Glomerular visceral epithelial cell (primary cell): ENCODE data around the gene OR8U1.
"Not testable (repeated sequence)": the region's sequence is repeated elsewhere in the genome, so short reads cannot be mapped to it uniquely, and the experiment has no call there.

Experiments
- DNase-seq: peaks from one replicate; pipeline ENCODE4 v3.0.0-alpha.2; 2016; ENCODE audit errors: extremely low spot score

Gene OR8U1

GRCh38 chr11:56375324-56375723, at the start of gene OR8U1:
Gene OR8U1, plus strand, starts transcription at chr11:56375624. Its CDS starts 0 bp downstream, at chr11:56375624.
- DNase-seq, result no peak

DNA sequence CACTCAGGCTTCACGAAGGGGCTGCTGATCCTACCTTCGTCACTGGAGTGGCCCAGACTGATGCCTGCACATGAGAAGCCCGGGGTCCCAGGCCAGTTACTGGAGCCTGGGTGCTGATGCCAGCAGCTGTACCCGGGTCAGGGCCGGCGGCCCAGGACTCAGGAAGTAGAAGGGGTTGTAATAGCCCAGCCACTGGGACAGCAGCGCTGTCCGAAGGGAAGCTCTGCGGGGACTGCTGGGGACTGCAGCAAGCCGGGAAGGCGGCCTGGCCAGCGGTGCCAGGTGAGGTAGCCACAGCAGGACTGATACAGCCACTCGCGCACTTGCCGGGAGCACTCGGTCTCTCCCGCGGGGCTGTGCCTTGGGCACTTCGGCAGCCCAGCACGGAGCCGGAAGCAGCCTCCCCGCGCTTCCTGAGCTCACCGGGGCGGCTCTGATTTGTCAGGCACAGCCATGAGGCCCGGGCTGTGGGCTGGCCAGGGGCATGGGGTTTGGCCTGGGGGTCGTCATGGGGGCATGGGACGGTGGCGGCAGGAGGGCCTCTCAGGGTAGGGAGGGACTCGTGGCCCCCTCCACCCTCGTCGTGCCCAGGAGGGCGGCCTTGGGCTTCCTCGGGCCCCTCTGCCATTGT, 43.4 kb upstream of the OR8U1 start:
- DNase-seq, result no peak

GRCh38 chr11:56333156-56333555, 42.3 kb upstream of the OR8U1 start:
- DNase-seq, result no peak

DNA sequence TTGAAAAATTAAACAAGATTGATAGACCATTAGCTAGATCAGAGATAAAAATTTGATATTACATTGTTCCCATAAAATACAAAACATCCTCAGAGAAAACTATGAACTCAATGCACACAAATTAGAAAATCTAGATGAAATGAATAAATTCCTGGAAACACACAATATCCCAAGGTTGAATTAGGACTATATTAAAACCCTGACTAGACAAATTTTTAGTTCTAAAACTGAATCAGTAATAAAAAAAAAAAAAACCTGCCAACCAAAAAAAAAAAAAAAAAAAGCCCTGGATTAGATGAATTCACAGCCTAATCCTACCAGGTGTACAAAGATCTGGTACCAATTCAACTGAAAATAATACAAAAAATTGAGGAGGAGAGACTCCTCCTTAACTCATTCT, 35.1 kb upstream of the OR8U1 start:
- DNase-seq, result no peak

GRCh38 chr11:56345739-56346138, 29.7 kb upstream of the OR8U1 start, which contains the start of gene OR8K1:
Gene OR8K1, plus strand, starts transcription at chr11:56346039. Its CDS starts 0 bp downstream, at chr11:56346039.
- no peak for DNase-seq

- DNase-seq, result no peak
Observed at GRCh38 chr11:56353991-56354390, 21.4 kb upstream of the OR8U1 start, which contains the start of gene OR8J1. Gene OR8J1, plus strand, starts transcription at chr11:56354291. Its CDS starts 5,956 bp downstream, at chr11:56360247.

DNA sequence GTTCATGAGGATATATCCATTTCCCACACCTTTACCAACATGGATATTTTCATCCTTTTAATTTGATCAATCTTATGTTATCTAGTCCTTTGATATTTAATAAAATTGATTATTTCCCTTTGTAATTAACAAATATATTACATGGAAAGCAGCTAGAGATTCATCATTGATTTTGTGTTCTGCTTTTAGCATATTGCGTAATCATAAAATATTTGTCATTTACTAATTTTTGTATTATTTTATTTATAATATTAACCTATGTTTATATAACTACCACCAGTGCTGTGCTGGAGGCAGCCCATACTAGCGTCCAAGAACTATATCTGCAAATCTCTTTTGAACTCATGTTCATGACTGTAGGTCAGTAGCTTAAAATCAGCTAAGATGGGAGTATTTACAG, 4.7 kb downstream of the OR8U1 start:
- DNase-seq, result no peak

- DNase-seq, result no peak
Observed at GRCh38 chr11:56394381-56394780, 19.0 kb downstream of the OR8U1 start.

DNA sequence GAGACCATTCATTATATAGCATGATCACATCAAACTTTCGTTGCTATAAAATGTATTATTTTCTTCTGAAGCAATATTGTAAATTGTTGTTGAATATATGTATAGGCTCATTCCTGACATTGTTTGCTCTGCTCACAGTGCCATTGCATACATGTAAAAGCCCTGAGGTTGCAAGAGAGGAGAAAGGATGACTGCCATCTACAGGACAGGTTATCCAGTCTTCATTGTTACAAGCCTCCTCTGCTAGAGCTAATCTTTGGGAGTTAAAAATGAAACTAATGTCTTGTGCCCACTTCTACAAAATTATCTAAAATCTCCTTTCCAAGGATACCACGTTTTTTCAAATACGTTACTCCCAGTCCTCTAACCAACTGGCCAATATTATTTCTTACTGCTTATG, 20.6 kb downstream of the OR8U1 start:
- DNase-seq, result no peak

- DNase-seq, result not testable (repeated sequence)
Observed at GRCh38 chr11:56401858-56402461, 26.5 kb downstream of the OR8U1 start.

DNA sequence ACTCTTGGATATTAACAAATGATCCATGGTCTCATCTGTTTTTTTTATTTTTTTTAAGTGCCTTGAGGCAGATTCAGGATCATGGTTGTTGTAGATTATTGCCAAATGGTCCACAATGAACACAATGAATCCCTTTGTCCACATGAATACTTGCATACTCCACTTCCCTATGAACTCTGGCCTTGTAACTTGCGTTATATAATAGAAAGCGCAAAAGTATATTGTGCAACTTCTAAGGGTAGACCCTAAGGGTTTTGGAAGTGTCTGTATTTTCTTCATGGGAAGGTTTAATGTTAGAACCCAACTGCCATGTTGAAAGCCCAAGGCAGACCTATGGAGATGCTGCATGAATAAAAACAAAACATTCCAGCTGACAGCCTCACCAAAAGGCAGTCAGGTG, 29.0 kb downstream of the OR8U1 start:
- no peak for DNase-seq

GRCh38 chr11:56410801-56411200, 35.4 kb downstream of the OR8U1 start:
- DNase-seq, result no peak

DNA sequence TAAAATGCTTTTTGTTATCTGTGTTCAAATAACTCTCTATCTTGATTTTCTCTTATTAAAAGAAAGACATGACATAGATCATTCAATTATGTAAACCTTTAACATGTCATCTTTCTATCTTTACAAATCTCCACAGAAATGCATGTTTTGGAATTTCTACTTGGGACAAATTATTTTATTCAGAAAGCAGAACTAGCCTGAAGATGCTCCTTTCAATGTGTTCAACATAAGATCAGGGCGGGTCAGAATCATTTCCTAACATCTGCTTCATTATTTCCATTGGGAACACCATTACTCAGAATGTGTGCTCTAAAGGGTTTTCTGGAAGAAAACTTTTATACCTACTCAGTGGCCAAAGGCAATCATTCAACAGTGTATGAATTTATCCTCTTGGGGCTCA, 37.0 kb downstream of the OR8U1 start, which contains the start of gene OR5AL1:
TSS of gene OR5AL1 (plus strand) at position 301 of the 400 bp plus-strand sequence.
- no peak for DNase-seq
